Measurements from ENCODE around the gene IGFBP4.

IGFBP4 gene

DNA sequence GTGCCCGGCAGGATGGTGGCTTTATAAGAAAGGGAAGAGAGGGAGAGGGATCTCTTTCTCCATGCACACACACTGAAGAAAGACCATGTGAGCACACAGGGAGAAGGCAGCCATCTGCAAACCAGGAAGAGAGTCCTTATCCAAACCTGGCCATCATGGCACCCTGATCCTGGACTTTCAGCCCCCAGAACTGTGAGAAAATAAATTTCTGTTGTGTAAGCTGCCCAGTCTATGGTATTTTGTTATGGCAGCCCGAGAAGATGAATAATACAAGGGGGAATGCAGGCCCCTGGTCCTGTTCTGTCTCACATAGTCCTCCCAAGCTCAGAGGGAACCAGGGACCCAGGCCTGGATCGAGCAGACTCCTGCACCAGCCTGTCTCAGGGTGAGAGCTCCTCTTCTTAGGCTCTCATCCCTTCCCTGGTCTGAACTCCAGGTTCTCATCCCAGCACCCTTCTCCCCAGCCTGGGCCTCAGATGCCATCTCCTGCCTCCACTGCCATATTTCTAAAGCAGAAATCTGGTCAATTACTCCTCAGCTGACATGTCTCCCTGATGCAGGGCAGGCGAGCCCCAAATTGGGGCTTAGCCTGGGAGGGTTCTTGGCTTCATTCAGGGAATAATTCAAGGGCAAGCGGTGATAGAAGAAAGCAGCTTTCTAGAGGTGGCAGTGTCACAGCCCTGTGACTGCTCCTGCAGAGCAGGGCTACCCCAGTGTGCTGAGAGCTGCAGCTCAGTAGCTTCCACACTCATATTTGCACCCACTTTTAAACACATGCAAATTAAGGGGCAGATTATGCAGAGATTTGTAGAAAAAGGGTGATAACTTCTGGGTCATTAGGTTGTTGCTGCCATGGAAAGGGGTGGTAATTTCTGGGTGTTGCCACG, 28.8 kb downstream of the IGFBP4 start:
- no peak for DNase-seq (ENCODE audit: low read depth)

DNA sequence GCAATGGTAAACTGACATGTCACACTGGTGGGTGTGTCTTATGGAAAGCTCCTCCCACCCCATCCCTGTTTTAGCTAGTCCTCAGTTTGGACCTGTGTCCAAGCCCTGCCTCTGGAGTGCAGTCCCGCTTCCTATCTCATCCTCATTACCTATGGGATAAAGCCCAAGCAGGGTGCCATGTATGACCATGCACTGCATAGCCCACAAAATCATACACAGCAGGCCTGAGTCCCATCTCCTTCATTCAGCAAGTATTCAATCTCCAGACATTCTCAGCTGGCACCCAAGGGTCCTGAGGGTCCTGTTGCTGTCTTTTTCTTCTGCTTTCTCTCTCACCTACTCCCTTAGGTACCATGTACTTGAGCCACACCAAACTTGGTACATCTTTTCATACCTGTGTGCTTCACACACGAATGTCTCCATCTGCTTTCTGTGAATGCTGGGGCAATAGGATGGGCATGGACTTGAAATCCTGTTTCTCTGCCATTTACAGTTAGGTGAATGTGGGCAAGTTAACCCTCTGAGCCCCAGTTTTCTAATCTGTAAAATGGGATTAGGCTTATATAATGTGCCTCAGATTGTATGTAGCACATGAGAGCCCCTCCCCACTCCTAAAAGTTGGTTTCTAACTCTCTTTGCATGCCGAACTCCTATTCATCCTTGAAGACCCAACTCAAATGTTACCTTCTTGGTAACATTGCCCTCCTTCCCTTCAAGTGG, 29.6 kb downstream of the IGFBP4 start:
- DNase-seq (ENCODE audit: low read depth): no peak

- DNase-seq (ENCODE audit: low read depth): no peak
Measured at GRCh38 chr17:40473573-40474365, 30.5 kb downstream of the IGFBP4 start.

GRCh38 chr17:40474419-40475002, 31.3 kb downstream of the IGFBP4 start:
- DNase-seq (ENCODE audit: low read depth): no peak

DNA sequence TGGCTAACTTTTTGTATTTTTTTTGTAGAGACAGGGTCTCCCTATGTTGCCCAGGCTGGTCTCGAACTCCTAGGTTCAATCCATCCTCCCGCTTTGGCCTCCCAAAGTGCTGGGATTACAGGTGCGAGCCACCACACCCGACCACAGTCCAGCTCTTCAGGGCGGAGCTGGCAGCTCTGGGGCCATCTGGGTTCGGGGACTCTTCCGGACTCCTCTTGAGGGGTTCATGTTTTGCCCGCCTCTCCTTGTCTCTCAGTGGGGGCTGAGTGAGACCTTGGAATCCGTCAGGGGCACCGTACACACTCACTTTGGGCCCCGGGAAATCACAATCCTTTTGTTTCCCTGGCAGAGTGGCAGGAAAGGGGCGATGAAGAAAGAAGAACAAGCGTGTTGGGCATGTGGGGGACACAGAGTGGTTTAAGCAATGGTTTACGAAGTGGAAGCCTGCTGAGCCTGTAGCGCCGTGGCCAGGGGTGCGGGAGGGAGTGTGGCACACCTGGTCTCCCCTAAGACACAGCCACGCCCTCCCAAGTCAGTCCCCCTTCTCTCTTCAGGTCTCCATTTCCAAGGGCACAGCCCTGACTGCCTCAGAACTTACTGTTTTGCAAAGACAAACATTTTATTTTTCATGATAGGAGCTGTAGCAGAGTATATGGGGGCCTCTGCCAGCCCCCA, 32.1 kb downstream of the IGFBP4 start:
- no peak for DNase-seq (ENCODE audit: low read depth)

- DNase-seq (ENCODE audit: low read depth): no peak
Measured at GRCh38 chr17:40477796-40478195, 34.5 kb downstream of the IGFBP4 start.

DNA sequence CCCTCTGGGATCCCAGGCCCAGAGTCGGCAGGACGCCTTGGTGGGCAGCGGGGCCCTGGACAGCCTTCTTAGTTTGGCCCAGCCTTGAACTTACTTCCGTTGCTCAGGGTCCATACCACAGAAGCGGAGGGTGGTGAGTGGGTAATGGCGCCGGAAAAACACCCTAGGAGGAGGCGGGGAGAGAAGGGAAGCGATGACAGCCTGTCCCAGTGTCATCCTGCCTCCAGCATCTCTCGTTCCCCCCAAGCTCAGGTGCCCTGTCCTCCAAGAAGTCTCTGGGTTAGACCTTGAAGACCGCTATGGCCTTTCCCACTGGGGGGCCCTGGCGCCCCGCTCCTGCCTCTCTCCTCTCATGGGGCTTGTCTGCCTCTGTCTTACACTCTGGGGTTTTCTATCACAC, 35.2 kb downstream of the IGFBP4 start:
- no peak for DNase-seq (ENCODE audit: low read depth)

GRCh38 chr17:40479754-40480480, 36.7 kb downstream of the IGFBP4 start:
- no peak for DNase-seq (ENCODE audit: low read depth)

DNA sequence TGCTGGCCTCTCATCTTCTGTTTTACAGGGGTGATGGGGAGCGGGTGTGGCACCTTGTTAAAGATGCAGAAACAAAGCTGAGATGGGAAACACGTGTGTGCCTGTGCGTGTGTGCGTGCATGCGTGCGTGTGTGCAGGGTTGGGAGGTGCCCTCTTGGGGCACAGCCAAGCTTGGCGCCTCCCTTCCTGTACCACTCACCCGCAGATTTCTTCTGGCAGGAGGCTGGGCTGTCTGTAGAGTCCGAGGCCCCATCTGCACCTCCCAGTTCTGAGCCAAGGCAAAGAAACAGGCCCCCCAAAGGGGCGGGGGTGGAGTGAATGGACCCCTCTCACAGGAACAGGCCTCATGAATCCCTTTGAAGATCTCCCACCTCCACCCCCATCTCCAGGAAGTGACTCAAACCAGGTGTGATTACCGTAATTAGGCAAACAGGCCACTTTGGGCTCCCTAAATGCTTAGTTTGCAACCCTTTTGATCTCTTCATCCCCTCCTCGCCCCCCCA, 37.3 kb downstream of the IGFBP4 start:
- DNase-seq (ENCODE audit: low read depth): no peak

- no peak for DNase-seq (ENCODE audit: low read depth)
Measured at GRCh38 chr17:40481106-40481505, 37.9 kb downstream of the IGFBP4 start.

GRCh38 chr17:40482722-40483121, 39.5 kb downstream of the IGFBP4 start:
- DNase-seq (ENCODE audit: low read depth): no peak

DNA sequence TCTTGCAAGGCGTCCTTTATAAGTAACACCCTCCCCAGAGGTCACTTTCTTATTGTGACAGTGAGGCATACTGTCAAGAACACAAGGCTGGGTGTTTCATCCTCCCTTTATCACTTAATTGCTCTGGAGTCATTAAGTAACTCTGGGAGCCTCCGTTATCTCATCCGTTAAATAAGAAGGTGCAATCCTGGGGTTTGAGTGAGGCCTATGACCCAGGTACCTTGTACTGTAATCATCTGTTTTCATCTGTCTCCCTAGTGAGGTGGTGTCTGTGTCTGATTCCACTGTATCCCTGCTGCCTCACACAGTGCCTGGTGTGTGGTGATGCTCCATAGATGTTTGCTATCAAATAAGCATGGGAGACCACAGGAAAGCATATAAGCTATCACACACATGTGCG, 40.4 kb downstream of the IGFBP4 start:
- DNase-seq (ENCODE audit: low read depth): no peak

DNA sequence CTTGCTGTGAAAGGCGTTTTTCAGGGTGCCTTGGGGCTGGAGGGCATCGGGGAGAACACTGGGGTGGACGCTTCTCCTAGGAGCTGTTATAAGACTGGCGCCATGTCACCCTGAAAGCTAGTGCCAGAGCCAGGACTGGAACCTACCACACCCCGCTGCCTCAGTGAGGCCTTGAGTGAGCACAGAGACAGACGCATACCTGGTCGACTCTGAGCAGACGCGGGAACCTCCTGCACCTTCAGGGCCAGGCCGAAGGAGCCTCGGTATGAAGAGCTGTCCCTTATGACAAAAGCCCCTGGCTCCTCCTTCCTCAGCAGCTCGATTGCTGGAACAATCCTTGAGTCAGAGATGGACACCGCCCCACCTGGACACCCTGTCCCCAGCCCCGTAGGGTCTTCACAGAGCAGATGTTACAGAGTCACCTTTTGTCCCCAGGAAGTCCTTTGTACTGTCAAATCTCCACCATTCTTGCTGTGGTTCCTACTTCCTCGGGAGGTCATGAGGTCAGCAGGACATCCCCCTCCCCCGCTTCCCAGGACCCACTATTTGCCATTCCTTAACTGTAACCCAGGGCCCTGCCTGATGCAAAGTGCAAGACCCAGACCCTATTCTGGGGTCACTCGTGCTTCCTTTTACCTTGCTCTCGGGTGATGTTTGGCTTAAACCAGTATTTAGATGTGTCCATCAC, 41.2 kb downstream of the IGFBP4 start:
- no peak for DNase-seq (ENCODE audit: low read depth)

GRCh38 chr17:40484973-40485530, 41.8 kb downstream of the IGFBP4 start:
- DNase-seq (ENCODE audit: low read depth): no peak

DNA sequence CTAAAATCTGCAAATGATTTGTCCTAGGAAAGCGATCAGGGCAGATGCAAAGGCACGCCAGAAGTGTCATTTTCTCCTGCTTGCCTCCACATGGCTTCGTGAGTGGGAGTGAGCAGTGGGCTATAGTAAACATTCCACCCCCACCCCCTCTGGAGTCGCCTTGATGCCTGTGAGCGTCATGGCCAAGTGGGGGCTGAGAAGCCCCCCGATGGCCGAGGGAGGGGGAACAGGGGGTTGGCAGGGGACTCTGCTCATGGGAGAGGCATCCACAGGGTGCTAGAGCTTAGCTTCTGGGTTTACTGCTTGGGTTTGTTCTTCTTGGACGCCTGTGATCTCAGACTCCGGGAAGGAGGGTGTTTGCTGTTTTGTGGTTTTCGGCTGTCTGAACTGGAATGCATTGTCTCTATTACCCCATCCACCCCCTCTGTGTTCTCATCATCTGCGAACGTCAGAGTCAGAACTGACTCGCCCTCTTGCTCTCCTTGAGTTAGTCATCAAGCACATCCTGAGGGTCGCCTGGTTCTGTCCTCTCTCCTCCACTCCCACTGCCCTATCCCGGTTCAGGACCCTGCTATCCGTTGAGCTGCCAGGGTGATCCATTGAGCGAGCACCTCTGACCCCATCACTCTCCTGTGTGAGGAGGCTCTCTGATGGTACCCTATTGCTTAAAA, 42.7 kb downstream of the IGFBP4 start:
- DNase-seq (ENCODE audit: low read depth): peak; percentile 99

GRCh38 chr17:40486522-40487370, 43.5 kb downstream of the IGFBP4 start:
- DNase-seq (ENCODE audit: low read depth): peak; percentile 63

DNA sequence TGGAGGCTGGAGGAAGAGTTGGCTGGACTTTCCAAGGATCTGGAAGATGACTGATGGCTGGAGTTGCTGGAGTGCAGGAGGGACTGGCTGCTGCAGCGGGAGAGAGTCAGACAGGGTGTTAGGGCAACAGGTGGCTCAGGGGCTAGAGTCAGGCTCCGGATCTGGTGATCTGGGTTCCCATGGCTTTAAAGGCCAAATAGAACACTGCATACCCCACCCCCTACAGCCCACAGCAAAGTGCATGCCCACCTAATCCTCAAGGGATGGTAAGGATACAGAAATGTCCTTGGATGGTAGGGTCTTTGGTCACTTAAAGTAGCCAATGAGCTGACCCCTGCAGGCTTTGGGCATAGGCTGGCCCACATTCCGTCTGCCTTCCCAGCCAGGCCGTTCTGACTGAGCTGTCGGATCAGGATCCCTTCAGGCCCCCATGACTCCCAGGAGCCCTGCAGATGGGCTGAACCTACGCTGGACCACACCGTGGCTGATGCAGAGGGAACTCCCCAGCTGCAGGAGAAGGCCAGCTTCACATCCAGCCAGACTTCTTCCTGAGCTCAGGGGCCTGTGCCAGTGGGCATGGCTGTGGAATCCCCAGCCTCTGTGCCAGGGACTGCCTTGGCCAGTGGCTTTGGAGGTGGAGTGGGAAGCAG, 44.2 kb downstream of the IGFBP4 start:
- DNase-seq (ENCODE audit: low read depth): no peak

Measured in non-pigmented ciliary epithelial cell (primary cell).